ENCODE results near the gene IFNL2. TPM values are rescaled to one million over a fixed set of nuclear protein-coding genes. Genes with fewer than 3 reads are reported as not detected.

Gene IFNL2
- total and polyA plus RNA-seq, 3 experiments from 2014 or later = not detected

GRCh38 chr19:39254531-39255345 is 13.5 kb upstream of the IFNL2 start:
- CTCF ChIA-PET = no interaction called here
- H3K4me3 ChIP-seq (ENCODE audit: low read length) = no peak overlapping the region
- no peaks in the 10 kb centered on the region for H3K36me3 Mint-ChIP-seq
- H3K36me3 ChIP-seq (ENCODE audit: insufficient read depth, low read length) = no peaks in the 10 kb centered on the region
- H3K27me3 Mint-ChIP-seq = peaks cover under 1 to 13% of the 10 kb centered on the region in 2 donors
- H3K4me1 Mint-ChIP-seq = peaks cover 0 to 11% (median 5%) of the 10 kb centered on the region in 3 donors
- no peak overlapping the region for H3K27ac Mint-ChIP-seq
- peaks cover 0 to 2% (median 0%) of the 10 kb centered on the region in 5 donors for H3K9me3 Mint-ChIP-seq
- no peaks in the 10 kb centered on the region for H3K27me3 ChIP-seq (ENCODE audit: insufficient read depth, low read length, poor library complexity, severe bottlenecking)
- H3K9me3 ChIP-seq (ENCODE audit: low read length) = no peaks in the 10 kb centered on the region
- H3K27ac ChIP-seq (ENCODE audit: low read depth, low read length) = no peak overlapping the region
- H3K4me1 ChIP-seq (ENCODE audit: insufficient read depth, low read length) = no peaks in the 10 kb centered on the region
- DNase-seq = peak in 1 of 5 donors; percentile 38
- no peak overlapping the region for H3K4me3 Mint-ChIP-seq
- POLR2A ChIA-PET = interaction anchor here (0.6 kb wide), 1 partner anchor 245 kb away, joined by 4 read pairs; no protein-coding TSS in a partner anchor

- H3K27me3 ChIP-seq (ENCODE audit: insufficient read depth, low read length, poor library complexity, severe bottlenecking) = no peaks in the 10 kb centered on the region
- ChIA-PET POLR2A (no interaction called here), CTCF (no interaction called here)
- no peaks in the 10 kb centered on the region for H3K36me3 ChIP-seq (ENCODE audit: insufficient read depth, low read length)
- no peaks in the 10 kb centered on the region for H3K36me3 Mint-ChIP-seq
- no peak overlapping the region for H3K4me3 ChIP-seq (ENCODE audit: low read length)
- no peak overlapping the region for H3K27ac ChIP-seq (ENCODE audit: low read depth, low read length)
- no peak overlapping the region for H3K27ac Mint-ChIP-seq
- H3K4me1 Mint-ChIP-seq = peaks cover 0 to 11% (median 5%) of the 10 kb centered on the region in 3 donors
- H3K4me1 ChIP-seq (ENCODE audit: insufficient read depth, low read length) = no peaks in the 10 kb centered on the region
- peaks cover 9 to 30% of the 10 kb centered on the region in 2 donors for H3K27me3 Mint-ChIP-seq
- H3K9me3 ChIP-seq (ENCODE audit: low read length) = no peaks in the 10 kb centered on the region
- no peak overlapping the region for H3K4me3 Mint-ChIP-seq
- DNase-seq = no peak
- peaks cover 0 to 2% (median 0%) of the 10 kb centered on the region in 5 donors for H3K9me3 Mint-ChIP-seq
These were observed 11.0 kb upstream of the IFNL2 start for GRCh38 chr19:39257227-39257626.

- ChIA-PET POLR2A (interaction anchor here (0.6 kb wide), 2 partner anchors 33 to 234 kb away, joined by 3 read pairs; no protein-coding TSS in a partner anchor), CTCF (no interaction called here)
- Mint-ChIP-seq H3K4me1 (peaks cover 5 to 21% (median 8%) of the 10 kb centered on the region in 3 donors), H3K27ac (no peak overlapping the region), H3K36me3 (peaks cover 0 to 4% (median 0%) of the 10 kb centered on the region in 3 donors), H3K9me3 (peaks cover 0 to 3% (median 0%) of the 10 kb centered on the region in 5 donors), H3K4me3 (no peak overlapping the region), H3K27me3 (peaks cover 27 to 49% of the 10 kb centered on the region in 2 donors)
- DNase-seq = no peak
- Histone ChIP-seq H3K36me3 (ENCODE audit: insufficient read depth, low read length) (no peaks in the 10 kb centered on the region), H3K27ac (ENCODE audit: low read depth, low read length) (no peak overlapping the region), H3K4me1 (ENCODE audit: insufficient read depth, low read length) (no peaks in the 10 kb centered on the region), H3K27me3 (ENCODE audit: insufficient read depth, low read length, poor library complexity, severe bottlenecking) (peaks cover 17% of the 10 kb centered on the region), H3K4me3 (ENCODE audit: low read length) (no peak overlapping the region), H3K9me3 (ENCODE audit: low read length) (no peaks in the 10 kb centered on the region)
These were observed 6.5 kb upstream of the IFNL2 start for GRCh38 chr19:39261704-39262103.

- peaks cover 5 to 21% (median 8%) of the 10 kb centered on the region in 3 donors for H3K4me1 Mint-ChIP-seq
- peaks cover 0 to 3% (median 0%) of the 10 kb centered on the region in 5 donors for H3K9me3 Mint-ChIP-seq
- H3K4me1 ChIP-seq (ENCODE audit: insufficient read depth, low read length) = no peaks in the 10 kb centered on the region
- POLR2A ChIA-PET = interaction anchor here (0.6 kb wide), 1 partner anchor 234 kb away, joined by 3 read pairs; no protein-coding TSS in a partner anchor
- H3K27ac Mint-ChIP-seq = peak overlapping the region in 1 of 8 donors; percentile 18
- no peak overlapping the region for H3K4me3 ChIP-seq (ENCODE audit: low read length)
- no peaks in the 10 kb centered on the region for H3K9me3 ChIP-seq (ENCODE audit: low read length)
- H3K27me3 Mint-ChIP-seq = peaks cover 27 to 47% of the 10 kb centered on the region in 2 donors
- no peak overlapping the region for H3K27ac ChIP-seq (ENCODE audit: low read depth, low read length)
- peaks cover 17% of the 10 kb centered on the region for H3K27me3 ChIP-seq (ENCODE audit: insufficient read depth, low read length, poor library complexity, severe bottlenecking)
- H3K4me3 Mint-ChIP-seq = no peak overlapping the region
- no peak for DNase-seq
- H3K36me3 ChIP-seq (ENCODE audit: insufficient read depth, low read length) = no peaks in the 10 kb centered on the region
- CTCF ChIA-PET = no interaction called here
- peaks cover 0 to 4% (median 0%) of the 10 kb centered on the region in 3 donors for H3K36me3 Mint-ChIP-seq
These were observed 5.7 kb upstream of the IFNL2 start for GRCh38 chr19:39262496-39262895.

GRCh38 chr19:39263912-39264305 is 4.3 kb upstream of the IFNL2 start:
- peak in 1 of 5 donors; percentile 34 for DNase-seq
- peak overlapping the region in 1 of 8 donors; percentile 0 for H3K27ac Mint-ChIP-seq
- H3K27me3 Mint-ChIP-seq = peaks cover 28 to 40% of the 10 kb centered on the region in 2 donors
- H3K27me3 ChIP-seq (ENCODE audit: insufficient read depth, low read length, poor library complexity, severe bottlenecking) = peaks cover 17% of the 10 kb centered on the region
- ChIA-PET POLR2A (interaction anchor here (0.6 kb wide), 1 partner anchor 35 kb away, joined by 9 read pairs; no protein-coding TSS in a partner anchor), CTCF (no interaction called here)
- H3K36me3 Mint-ChIP-seq = peaks cover 0 to 4% (median 0%) of the 10 kb centered on the region in 3 donors
- H3K4me3 Mint-ChIP-seq = peak overlapping the region in 4 of 7 donors; percentile 2 to 63 (median 38)
- no peaks in the 10 kb centered on the region for H3K9me3 ChIP-seq (ENCODE audit: low read length)
- no peak overlapping the region for H3K27ac ChIP-seq (ENCODE audit: low read depth, low read length)
- peaks cover 0 to 2% (median 0%) of the 10 kb centered on the region in 5 donors for H3K9me3 Mint-ChIP-seq
- no peaks in the 10 kb centered on the region for H3K4me1 ChIP-seq (ENCODE audit: insufficient read depth, low read length)
- peaks cover 0 to 15% (median 8%) of the 10 kb centered on the region in 3 donors for H3K4me1 Mint-ChIP-seq
- H3K4me3 ChIP-seq (ENCODE audit: low read length) = no peak overlapping the region
- no peaks in the 10 kb centered on the region for H3K36me3 ChIP-seq (ENCODE audit: insufficient read depth, low read length)

- Histone ChIP-seq H3K27ac (ENCODE audit: low read depth, low read length) (no peak overlapping the region), H3K9me3 (ENCODE audit: low read length) (no peaks in the 10 kb centered on the region), H3K4me3 (ENCODE audit: low read length) (no peak overlapping the region), H3K27me3 (ENCODE audit: insufficient read depth, low read length, poor library complexity, severe bottlenecking) (peaks cover 17% of the 10 kb centered on the region), H3K36me3 (ENCODE audit: insufficient read depth, low read length) (no peaks in the 10 kb centered on the region), H3K4me1 (ENCODE audit: insufficient read depth, low read length) (no peaks in the 10 kb centered on the region)
- ChIA-PET POLR2A (no interaction called here), CTCF (interaction anchor here (1.3 kb wide), 1 partner anchor 143 kb away, joined by 3 read pairs; no protein-coding TSS in a partner anchor)
- peak in 1 of 5 donors; percentile 44 for DNase-seq
- no peak overlapping the region for H3K27ac Mint-ChIP-seq
- H3K9me3 Mint-ChIP-seq = peaks cover 0 to 2% (median 0%) of the 10 kb centered on the region in 5 donors
- H3K4me1 Mint-ChIP-seq = peaks cover 0 to 15% (median 8%) of the 10 kb centered on the region in 3 donors
- H3K36me3 Mint-ChIP-seq = peaks cover 0 to 4% (median 0%) of the 10 kb centered on the region in 3 donors
- H3K27me3 Mint-ChIP-seq = peaks cover 30 to 40% of the 10 kb centered on the region in 2 donors
- peak overlapping the region in 2 of 7 donors; percentile 2 to 76 for H3K4me3 Mint-ChIP-seq
These were observed 3.6 kb upstream of the IFNL2 start for GRCh38 chr19:39264306-39265290.

GRCh38 chr19:39265321-39265916 is 2.8 kb upstream of the IFNL2 start:
- CTCF ChIA-PET = interaction anchor here (1.3 kb wide), 1 partner anchor 143 kb away, joined by 3 read pairs; no protein-coding TSS in a partner anchor
- POLR2A ChIA-PET = no interaction called here
- peaks cover 17% of the 10 kb centered on the region for H3K27me3 ChIP-seq (ENCODE audit: insufficient read depth, low read length, poor library complexity, severe bottlenecking)

More at GRCh38 chr19:39265321-39265916, 2.8 kb upstream of the IFNL2 start:
- Mint-ChIP-seq H3K4me1 (peaks cover 0 to 15% (median 8%) of the 10 kb centered on the region in 3 donors), H3K4me3 (peak overlapping the region in 1 of 7 donors; percentile 32), H3K9me3 (peaks cover 0 to 2% (median 0%) of the 10 kb centered on the region in 5 donors), H3K36me3 (peaks cover 0 to 4% (median 0%) of the 10 kb centered on the region in 3 donors), H3K27ac (peak overlapping the region in 1 of 8 donors; percentile 78), H3K27me3 (peaks cover 31 to 37% of the 10 kb centered on the region in 2 donors)
- H3K4me3 ChIP-seq (ENCODE audit: low read length) = no peak overlapping the region
- no peaks in the 10 kb centered on the region for H3K36me3 ChIP-seq (ENCODE audit: insufficient read depth, low read length)
- peak in 1 of 5 donors; percentile 41 for DNase-seq
- no peaks in the 10 kb centered on the region for H3K4me1 ChIP-seq (ENCODE audit: insufficient read depth, low read length)
- H3K27ac ChIP-seq (ENCODE audit: low read depth, low read length) = no peak overlapping the region
- no peaks in the 10 kb centered on the region for H3K9me3 ChIP-seq (ENCODE audit: low read length)
